Left cardiac atrium (tissue), 4 donors: ENCODE results near the gene TGFBR3L. TPM values are rescaled to one million over a fixed set of nuclear protein-coding genes. Genes with fewer than 3 reads are reported as not detected.

ENCODE experiments used
- ATAC-seq, 2 donors: fragments of 200-7000 bp; cut with Tn5 transposase; one replicate each; pipeline ENCODE4 v1.9.1; 2020; ENCODE audit warnings: mild to moderate bottlenecking in 2 of 2, moderate library complexity in 2 of 2
- DNase-seq: peaks from one replicate; pipeline ENCODE4 v3.0.0-alpha.2; 2020
- intact Hi-C, 2 donors: fragments of 100-400 bp; cut with DNase I; formaldehyde crosslinking; loops; one replicate each; pipeline versions ENCODE4 v1.14.1 to v1.15.1; 2022 to 2023
- long read RNA-seq: library from polyadenylated mRNA; unstranded; transcript quantifications from one replicate; pipeline ENCODE4 v2.0.0, GENCODE V29; 2021
- total RNA-seq, 2 donors: library from RNA; stranded (reverse); fragmentation: NEBNext Ultra II Directional; extraction: Animal tissue kit (Norgen Biotek cat#: 25700); gene quantifications; one replicate each; pipeline ENCODE4 v1.2.1, GENCODE V29; 2021
- donor health status: DM: no; HTN: yes; CAD: no.
- donor health status: DM: no; HTN: yes; CAD: no; lungs with severe emphysema.
- donor health status: DM: yes; HTN: yes; CAD: no.
- donor health status: Dilated cardiomyopathy.

The TGFBR3L gene
- 10 to 100 TPM in 1 of 2 donors, 1 to 10 TPM in 1; 9.7 to 13.6 TPM for total RNA-seq
- long read RNA-seq, partial matches to known transcripts: 2 of 3 reads
- long read RNA-seq, other reads (novel, unspliced or antisense): 1 of 3 reads

DNA sequence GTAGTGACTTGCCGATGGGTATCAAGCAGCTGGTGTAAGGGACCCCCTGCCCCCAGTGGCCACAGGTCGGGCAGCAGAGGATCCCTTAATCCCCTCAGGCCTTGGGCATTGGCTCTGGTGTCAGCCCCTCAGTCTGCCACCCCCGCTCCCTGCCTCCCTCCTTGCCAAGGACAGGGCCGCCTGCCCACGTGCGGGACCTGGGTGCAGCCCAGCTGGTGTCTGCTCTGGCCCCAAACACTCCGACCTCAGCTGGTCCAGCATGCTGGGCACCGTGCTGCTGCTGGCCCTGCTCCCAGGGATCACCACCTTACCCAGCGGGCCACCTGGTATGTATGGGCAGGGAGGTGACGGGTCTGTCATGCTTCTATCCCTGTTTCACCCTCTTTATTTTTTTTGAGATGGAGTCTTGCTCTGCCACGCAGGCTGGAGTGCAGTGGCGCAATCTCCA, at the start of gene TGFBR3L:
TSS of gene TGFBR3L (plus strand) at position 233 of the 448 bp plus-strand sequence.
- ATAC-seq: no peak
- intact Hi-C loops: no loop called here
- DNase-seq: no peak

DNA sequence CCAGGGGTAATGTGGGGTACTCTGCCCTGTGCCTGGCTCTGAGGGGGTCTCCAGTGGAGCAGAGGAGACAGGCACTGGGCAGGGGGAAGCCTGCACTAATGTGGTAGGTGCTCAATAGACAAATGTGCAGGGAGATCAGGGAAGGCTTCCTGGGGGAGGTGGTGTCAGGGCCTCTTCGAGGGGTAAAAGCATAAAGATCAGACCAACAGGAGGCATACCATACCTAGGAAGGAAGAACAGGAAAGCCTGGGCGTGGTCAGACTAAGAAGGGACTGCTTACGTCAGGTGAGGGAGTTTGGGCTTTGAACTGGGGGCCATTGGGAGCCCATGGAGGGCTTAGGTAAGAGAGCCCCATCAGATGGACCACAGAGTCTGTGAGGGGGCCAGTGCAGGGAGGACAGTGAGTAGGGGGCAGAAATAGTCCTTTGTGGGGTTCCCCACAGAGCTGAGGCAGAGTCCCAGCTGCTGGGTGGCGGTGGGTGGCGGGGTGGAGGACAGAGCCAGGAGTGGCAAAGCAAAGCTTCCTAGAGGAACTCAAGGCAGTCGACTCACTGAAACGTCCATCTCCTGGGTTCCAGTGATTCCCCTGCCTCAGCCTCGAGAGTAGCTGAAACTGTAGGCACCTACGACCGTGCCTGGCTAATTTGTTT, 49.2 kb upstream of the TGFBR3L start:
- no peak for DNase-seq
- ATAC-seq: no peak
- intact Hi-C loops: no loop called here

DNA sequence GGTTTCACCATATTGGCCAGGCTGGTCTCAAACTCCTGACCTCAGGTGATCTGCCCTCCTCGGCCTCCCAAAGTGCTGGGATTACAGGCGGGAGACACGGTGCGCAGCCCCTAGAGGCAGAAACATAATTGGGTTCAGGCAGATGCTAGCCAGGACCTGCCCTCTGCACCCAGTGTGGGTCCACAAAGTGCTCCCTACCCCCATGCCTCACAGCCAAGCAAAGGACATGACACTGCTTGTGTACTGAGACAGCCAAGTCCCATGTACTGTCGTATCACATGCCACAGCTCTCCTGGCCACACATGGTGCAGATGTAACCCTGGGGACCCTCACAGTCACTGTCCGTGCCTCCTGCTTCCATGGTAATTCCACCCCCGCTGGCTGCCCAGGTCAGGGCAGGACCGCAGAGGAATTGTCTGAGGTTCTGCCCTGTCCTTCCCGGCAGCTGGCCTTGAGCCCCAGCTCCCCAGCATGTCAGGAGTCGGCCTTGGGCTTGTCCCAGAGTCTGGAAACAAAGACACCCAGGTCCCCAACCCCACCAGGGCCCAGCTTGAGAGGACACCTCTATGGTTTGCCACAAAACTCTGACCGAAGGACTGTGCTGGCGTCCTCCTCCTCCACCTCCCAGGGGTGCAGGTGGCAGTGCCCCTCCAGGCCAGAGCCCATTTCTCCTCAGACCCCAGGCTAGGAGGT, 48.1 kb upstream of the TGFBR3L start:
- ATAC-seq: no peak
- intact Hi-C loops: no loop called here
- no peak for DNase-seq

DNA sequence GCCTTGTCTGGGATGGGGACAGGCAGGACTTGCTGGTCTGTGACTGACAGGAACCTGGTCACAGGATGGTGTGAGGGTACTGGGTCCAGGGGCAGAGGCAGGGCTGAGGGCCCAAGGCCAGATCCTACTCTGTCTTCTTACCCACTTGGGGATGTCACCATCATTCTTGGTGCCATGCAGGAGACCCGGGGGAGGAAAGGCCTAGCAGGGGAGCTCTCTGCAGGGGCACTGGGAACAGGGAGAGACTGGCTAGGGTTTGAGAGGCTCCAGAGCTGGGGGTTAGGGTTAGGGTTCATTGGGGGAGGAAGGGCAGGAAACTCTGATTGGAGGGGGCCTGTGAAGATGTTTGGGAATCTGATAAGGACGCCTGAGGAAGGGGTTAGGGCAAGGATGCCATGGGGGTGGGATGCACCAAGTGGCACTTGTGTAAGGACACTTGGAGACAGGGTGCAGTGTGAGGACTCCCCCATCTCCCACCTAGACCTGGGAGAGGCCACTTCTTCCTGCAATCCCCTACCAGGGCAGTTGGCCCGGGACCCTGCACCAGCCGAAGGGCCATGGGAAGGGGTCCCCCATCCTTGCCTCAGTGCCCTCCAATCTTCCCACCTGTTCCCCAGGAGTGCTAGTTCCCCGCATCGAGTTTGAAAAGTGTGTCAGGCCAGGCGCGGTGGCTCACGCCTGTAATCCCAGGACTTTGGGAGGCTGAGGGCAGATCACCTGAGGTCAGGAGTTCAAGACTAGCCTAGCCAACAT, 47.4 kb upstream of the TGFBR3L start:
- no peak for ATAC-seq
- intact Hi-C loops: no loop called here
- DNase-seq: no peak

DNA sequence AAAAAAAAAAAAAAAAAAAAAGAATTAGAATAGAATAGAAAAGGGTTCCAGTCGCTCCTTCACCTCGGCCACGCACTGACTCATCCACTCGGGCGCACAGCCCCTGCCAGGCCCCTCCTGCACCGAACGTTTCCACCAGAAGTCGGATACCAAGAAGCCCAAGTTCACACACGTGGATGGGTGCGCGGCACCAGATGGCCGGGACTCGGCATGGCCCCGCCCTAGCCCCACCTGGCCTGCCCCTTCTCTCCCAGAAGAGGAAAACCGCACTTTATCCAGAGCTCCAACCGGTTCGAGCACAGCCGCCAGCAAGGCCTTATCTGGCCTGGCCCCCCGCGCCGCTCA, 46.3 kb upstream of the TGFBR3L start:
- DNase-seq (no peak), ATAC-seq (no peak)
- intact Hi-C loops: no loop called here

DNA sequence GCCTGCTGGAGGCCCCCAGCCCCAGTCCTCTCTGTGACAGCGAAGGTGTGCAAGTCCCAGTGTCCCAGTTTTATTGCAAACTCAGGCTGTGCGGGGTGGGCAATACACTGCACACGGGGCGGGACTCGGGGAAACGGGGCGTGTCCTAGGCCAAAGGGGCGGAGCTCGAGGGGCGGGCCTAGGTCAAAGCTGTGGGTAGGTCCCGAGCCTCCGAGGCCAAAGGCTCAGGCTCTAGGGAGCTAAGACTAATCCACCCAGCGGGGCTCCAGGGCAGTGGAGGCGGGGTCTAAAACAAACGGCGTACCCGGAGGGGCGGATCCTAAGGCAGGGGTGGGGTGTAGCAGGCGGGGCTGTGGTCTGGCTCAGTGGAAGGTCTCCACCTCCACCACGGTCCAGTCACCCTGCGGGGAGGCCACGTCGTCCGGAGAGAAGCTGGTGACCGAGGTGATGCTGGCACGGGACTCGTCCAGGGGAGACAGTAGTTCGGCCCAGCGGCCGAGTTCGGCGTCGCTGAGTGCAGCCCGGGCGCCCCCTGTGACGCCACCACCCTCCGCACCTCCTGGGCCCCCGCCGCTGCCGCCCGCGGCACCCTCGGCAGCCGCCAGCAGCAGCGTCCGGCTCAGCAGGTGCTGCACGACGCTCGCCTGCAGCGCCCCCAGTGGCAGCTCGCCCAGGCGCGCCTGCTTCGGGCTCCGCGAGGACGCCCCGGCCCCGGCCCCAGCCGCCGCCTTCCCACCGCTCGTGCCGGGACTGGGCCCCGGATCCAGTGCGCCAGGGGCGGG, 45.8 kb upstream of the TGFBR3L start:
- ATAC-seq: peak; percentile 67 to 70
- peak; percentile 75 for DNase-seq
- intact Hi-C loops: no loop called here

DNA sequence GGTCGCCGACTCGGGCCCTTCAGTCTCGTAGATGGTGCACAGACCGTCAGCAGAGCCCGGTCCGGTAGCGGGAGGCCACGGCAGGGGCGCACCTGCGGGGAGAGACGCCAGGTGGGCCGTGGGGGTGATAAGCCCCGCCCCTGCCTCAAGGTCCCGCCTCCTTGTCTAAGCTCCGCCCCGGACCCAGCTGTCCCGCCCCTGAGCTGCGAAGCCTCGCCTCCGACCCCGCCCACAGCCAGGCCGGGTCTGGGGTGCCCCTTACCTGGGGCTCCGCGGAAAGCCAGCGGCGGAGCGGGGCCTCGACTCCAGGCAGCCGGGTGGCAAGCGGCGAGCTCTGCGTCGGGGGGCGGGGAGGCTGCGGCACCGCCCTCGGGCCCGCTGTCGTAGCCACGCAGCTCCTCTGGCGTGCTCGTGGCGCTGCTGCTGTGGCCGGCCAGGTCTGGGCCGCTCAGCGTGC, 45.1 kb upstream of the TGFBR3L start:
- peak; percentile 65 for DNase-seq
- intact Hi-C loops: no loop called here

DNA sequence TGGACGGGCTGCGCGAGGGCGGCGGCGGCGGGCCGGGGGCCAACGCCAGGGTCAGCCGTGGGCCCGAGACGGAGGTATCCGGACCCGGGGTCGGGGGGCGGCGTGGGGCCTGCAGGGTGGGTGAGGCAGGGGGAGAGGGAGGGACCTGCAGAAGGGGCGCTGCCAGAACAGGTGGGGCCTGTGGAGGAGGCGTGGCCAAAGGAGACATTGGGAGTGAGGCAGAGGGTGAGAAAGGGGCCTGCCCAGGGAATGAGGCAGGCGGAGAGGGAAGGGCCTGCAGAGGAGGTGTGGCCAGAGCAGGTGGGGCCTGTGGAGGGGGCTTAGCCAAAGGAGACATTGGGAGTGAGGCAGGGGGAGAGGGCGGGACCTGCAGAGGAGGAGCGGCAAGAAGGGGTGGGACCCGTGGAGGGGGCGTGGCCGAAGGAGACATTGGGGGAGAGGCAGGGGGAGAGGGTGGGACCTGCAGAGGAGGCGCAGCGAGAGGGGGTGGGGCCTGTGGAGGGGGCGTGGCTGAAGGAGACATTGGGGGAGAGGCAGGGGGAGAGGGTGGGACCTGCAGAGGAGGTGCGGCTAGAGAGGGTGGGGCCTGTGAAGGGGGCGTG, 44.6 kb upstream of the TGFBR3L start:
- intact Hi-C loops: no loop called here
- peak; percentile 10 to 18 for ATAC-seq

More for the DNA sequence above, 45.1 kb upstream of the TGFBR3L start:
- ATAC-seq: peak; percentile 65 to 67

DNA sequence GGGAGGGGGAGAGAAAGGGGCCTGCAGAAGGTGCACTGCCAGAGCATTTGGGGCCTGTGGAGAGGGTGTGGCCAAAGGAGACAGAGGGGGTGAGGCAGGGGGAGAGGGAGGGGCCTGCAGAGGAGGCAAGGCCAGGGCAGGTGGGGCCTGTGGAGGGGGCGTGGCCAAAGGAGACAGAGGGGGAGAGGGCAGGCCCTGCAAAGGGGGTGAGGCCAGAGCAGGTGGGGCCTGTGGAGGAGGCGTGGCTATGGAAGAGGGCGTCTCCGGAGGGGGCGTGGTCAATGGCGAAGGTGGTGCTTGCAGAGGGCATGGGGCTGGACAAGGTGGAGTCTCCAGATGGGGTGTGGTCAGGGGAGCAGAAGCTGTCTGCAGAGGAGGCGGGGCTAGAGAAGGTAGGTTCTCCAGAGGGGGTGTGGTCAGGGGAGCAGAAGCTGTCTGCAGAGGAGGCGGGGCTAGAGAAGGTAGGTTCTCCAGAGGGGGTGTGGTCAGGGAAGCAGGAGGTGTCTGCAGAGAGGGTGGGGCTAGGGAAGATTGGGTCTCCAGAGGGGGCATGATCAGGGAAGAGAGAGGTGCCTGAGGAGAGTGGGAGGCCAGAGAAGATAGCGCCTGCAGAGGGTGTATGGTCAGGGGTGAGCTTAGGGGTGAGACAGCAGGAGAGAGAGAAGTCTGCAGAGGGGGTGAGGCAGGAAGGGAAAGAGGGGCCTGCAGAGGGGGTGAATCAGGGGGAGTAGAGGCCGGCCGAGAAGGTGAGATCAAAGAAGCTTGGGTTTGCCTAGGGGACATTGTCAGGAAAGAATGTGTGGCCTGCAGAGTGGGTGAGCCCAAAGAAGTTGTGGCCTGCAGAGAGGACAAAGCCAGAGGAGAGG, 43.8 kb upstream of the TGFBR3L start:
- ATAC-seq (peak in 1 of 2 donors; percentile 2), DNase-seq (peak; percentile 56)
- intact Hi-C loops: no loop called here

More for the DNA sequence above, 44.6 kb upstream of the TGFBR3L start:
- peak; percentile 53 for DNase-seq

DNA sequence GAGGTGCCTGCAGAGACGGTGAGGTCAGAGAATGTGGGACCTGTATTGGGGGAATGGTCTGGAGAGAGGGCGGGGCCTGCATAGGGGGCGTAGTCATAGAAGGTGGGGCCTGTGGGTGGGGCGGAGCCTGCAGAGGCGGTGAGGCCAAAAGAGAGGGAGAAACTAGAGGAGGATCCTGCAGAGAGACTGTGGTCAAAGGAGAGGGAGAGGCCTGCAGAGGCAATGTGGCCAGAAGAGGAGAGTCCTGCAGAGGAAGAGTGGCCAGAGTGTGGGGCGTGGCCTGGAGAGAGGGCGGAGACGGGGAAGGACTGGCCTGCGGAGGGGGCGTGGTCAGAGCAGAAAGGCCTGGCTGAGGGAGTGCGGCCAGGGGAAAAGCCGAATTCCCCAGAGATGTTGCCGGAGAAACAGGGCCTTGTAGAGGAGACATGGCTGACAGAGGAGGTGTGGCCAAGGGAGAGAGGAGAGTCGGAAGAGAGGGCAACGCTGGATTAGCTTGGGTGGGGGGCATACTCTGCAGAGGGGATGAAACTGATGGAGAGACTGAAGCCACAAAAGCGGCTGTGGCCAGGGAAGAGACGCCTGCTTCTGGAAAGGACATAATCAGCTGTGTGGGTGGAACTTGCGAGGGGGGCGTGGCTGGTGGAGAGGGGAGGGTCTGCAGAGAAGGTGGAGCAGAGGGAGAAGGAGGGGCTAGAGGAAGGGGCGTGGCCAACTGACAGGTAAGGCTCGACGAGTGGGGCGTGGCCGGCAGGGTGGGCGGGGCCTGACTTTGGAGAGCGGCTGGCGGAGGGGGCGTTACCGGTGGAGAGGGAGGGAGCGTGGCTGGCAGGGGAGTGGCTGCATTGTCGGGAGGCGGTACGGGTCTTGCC, 43.0 kb upstream of the TGFBR3L start:
- peak; percentile 57 to 61 for ATAC-seq

DNA sequence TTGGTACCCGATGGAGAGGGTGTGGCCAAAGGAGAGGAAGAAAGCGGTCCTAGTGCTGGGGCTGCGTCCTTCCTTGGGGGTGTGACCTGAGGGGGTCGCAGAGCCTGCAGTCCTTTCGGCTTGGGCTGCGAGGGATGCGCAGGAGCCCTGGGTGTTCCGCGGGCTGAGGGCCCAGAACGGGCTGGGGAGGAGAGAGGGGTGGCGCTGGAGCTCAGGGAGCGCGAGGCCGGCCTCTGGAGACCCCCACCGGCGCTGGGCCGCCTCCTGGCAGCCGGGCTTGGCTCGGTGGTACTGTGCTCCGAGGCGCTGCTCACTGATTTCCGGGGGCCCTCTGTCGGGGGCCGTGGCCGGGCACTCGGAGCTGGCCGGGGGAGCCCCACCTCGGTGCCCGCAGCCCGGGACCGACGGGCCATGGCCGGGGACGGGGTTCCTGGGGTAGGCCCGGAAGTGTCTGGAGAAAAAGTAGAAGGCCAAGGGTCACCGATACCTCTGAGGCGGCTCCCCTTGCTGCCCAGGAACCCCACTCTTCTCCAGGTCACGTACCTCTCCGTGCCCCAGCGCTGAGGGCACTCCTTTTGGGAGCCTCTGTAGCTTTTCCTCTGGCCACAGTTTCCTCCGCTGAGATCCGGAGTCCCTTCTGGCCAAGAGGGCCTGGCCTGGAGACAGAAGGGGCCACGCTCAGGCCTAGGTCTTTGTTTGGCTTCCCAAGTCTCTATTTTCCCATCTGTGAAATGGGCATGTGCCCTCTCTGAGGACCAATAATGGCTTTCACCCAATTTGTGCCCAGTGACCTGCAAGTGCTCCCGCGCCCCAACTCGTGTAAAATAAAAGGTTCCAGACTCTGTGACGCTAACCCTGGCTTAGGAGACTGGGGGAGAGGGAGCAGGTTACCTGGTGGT, 42.1 kb upstream of the TGFBR3L start:
- ATAC-seq: no peak
- intact Hi-C loops: no loop called here
- no peak for DNase-seq

More for the DNA sequence above, 43.0 kb upstream of the TGFBR3L start:
- intact Hi-C loops: no loop called here
- DNase-seq: peak; percentile 88

DNA sequence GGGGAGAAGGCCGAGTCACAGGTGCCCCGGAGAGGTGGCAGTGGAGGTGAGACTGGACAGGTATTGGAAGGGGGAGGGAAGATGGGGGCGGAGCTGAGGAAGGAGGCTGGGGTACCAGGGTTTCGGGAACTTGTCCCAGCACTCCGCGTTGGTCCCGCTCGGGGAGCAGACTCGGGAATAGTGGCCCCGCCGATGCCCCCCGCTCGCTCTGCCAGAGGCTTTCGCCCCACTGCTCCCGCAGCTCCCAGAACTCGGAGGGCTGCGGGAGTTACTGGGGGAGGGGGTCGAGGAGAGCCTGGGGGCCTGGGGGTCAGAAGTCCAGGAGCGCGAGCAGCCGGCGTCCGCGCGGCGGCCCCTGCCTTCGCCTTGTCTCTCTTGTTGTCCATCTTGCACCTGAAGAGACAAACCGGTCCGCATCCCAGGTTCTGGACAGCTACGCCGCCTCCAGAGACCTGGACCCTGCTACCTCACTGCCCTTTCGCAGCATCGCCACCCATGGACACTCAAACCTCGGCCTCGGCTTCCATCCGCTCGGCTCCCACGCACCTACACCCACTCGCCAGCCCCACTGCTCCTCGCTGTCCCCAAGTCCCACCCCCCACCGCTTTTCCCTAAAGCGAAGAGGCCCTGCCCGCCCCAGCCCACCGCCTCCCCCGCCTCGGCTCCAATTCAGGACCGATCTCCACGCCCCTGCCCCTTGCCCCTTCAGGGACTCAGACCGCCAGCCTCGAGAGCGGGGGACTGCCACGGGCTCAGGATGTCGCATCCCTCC, 41.1 kb upstream of the TGFBR3L start:
- intact Hi-C loops: no loop called here
- DNase-seq (no peak), ATAC-seq (no peak)

DNA sequence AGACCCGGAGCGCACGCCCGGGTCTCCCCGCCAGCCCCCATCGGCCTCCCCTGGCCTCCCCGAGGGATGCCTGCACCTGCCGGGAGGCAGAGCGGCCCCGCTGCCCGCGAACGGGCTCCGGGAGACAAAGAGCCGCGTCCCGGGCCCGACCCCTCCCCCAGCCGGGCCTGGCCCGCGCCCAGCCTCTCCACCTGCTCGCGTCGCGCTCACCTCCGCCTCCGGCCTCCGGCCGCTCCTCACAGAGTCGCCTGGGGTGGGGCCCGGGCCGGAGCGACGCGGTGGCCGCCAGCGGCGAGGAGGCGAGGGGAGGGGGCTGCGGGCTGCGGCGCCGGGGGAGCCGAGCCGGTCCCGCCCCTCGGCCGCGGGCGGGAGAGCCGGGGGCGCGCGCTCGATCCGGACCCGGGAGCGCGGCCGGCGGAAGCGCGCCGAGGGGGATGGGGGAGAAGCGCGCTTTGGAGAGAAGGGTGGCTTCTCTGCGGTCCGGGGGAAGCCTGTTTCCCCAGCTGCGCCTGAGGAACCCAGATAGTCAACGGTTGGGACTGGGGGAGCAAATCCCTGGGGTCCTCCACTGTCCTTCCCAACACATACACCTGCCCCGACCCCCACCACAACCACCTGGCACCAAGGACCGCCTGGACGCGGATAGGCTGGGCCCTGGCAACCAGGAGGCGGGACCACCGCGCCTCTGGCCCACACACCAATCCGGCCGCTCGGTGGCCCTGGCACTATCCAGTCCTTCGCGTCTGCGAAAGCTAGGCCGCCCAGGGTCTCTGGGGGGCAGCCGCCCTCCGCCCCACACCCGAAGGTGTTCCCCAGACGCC, 40.3 kb upstream of the TGFBR3L start, which contains the start of gene PRR36:
TSS of gene PRR36 (minus strand) at position 315 of the 821 bp plus-strand sequence. CDS start 701 bp downstream, outside the sequence.
- intact Hi-C loops: no loop called here
- no peak for ATAC-seq
- DNase-seq: peak; percentile 52

DNA sequence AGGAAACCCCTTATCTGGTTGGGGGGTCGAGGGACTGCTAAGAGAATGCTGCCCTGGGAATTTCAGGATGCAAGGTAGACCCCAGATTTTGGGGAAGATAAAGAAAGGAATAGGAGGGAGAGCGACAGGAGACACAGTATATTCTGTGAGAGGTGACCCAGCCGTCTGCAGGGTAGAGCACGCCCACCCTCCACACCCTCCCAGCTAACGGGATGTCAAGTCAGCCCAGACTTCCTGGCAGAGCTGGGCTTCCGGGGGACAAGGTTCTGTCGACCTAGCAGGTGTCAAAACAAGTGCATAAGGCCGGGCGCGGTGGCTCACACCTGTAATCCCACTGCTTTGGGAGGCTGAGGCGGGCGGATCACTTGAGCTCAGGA, 39.7 kb upstream of the TGFBR3L start:
- ATAC-seq: no peak
- intact Hi-C loops: no loop called here

More for the DNA sequence above, 39.7 kb upstream of the TGFBR3L start:
- no peak for DNase-seq
